Esophagus muscularis mucosa (tissue), 4 donors: ENCODE measurements around the gene CSAD.

Experiments used
- CTCF ChIP-seq, 3 experiments: fragments of 200-600 bp in 2 of 3; fragments of 450-650 bp in 1 of 3; sonication (generic) in 2 of 3; IDR thresholded peaks; one replicate each; pipeline ENCODE4 v1.5.1; 2017 to 2019; ENCODE audit warnings: antibody characterized with exemption in 3 of 3, mild to moderate bottlenecking in 2 of 3, moderate library complexity in 1 of 3
- EP300 ChIP-seq: sonication (generic); formaldehyde crosslinking; IDR thresholded peaks from one replicate; pipeline ENCODE4 v1.6.1; 2017; ENCODE audit warnings: antibody characterized with exemption
- POLR2A ChIP-seq: fragments of 450-650 bp; IDR thresholded peaks from one replicate; pipeline ENCODE4 v1.6.1; 2017; ENCODE audit warnings: antibody characterized with exemption, moderate library complexity, mild to moderate bottlenecking, low read depth
- POLR2AphosphoS5 ChIP-seq, 2 donors: sonication (generic); formaldehyde crosslinking; IDR thresholded peaks; one replicate each; pipeline ENCODE4 v1.6.1; 2017; ENCODE audit warnings: antibody characterized with exemption in 2 of 2

DNA sequence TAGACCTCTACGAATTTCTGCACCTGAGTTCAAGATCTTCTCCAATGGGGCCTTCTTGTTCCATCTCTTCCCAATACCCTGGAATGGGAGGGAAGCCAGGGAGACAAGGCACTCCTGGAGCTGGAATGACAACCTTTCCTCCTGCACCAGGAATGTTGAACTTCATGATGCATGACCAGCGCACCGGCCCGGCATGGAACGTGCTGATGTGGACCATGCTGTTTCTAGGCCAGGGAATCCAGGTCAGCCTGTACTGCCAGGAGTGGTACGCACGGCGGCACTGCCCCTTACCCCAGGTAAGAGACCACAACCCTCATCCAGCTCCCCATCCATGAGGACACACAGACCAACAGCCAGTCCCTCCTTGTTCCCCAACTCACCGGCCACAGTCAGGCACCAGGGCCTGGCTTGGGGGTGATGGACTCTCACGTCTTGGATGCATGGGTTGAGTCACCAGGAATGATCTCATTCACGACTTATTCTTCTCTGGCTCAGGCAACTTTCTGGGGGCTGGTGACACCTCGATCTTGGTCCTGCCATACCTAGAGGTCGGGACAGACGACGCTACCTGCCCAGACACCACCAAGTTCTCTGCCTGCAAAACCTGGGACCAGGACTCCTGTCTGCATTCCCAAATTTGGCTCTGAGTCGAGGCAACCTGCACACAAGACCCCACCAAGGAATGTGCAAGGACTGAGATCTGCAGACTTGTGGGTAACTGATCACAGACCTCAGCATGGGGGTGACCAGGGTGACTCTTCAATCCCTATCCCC, 57.0 kb downstream of the CSAD start:
- TF ChIP-seq CTCF (IDR thresholded peaks at IDR 0.05): no peak
- TF ChIP-seq POLR2A: no peak
- no peak for TF ChIP-seq EP300
- no peak for TF ChIP-seq POLR2AphosphoS5 (IDR thresholded peaks at IDR 0.05)
